CD14-positive monocyte (primary cell): ENCODE results near the gene TRIM65. TPM values are rescaled to one million over a fixed set of nuclear protein-coding genes. Genes with fewer than 3 reads are reported as not detected.

Experiments used
- DNase-seq, 3 donors: peaks; one replicate each; pipeline ENCODE4 v3.0.0-alpha.2; 2011 to 2022
- H2AFZ ChIP-seq: 2 replicates; pipeline ENCODE4 v1.6.0; 2012; ENCODE audit warnings: mild to moderate bottlenecking, low read depth, low read length, inconsistent platforms; ENCODE audit not compliant: insufficient read depth, poor library complexity, severe bottlenecking
- H3K27ac ChIP-seq, 2 donors: 1 replicate in 1 of 2; 2 replicates in 1 of 2; pipeline ENCODE4 v1.5.1; 2012 to 2013; ENCODE audit warnings: low read length in 2 of 2, control low read depth in 1 of 2, inconsistent platforms in 1 of 2, low read depth in 1 of 2, mild to moderate bottlenecking in 1 of 2
- H3K27me3 ChIP-seq, 2 donors: one replicate each; pipeline versions ENCODE4 v1.6.0 to v1.6.1; 2011 to 2013; ENCODE audit warnings: low read length in 2 of 2; ENCODE audit not compliant: control insufficient read depth in 2 of 2, insufficient read depth in 2 of 2
- H3K36me3 ChIP-seq, 2 donors: replicated peaks in 1 of 2; 1 replicate in 1 of 2; 2 replicates in 1 of 2; pipeline versions ENCODE4 v1.5.1 to v1.6.1; 2012 to 2013; ENCODE audit warnings: low read length in 2 of 2, control low read depth in 1 of 2, inconsistent platforms in 1 of 2, mild to moderate bottlenecking in 1 of 2; ENCODE audit not compliant: insufficient read depth in 2 of 2, control insufficient read depth in 1 of 2
- H3K4me1 ChIP-seq, 2 donors: 1 replicate in 1 of 2; 2 replicates in 1 of 2; pipeline versions ENCODE4 v1.5.1 to v1.6.1; 2012 to 2013; ENCODE audit warnings: low read length in 2 of 2, control low read depth in 1 of 2, inconsistent platforms in 1 of 2, mild to moderate bottlenecking in 1 of 2, moderate library complexity in 1 of 2; ENCODE audit not compliant: insufficient read depth in 2 of 2, control insufficient read depth in 1 of 2
- H3K4me2 ChIP-seq: replicated peaks from 2 replicates; pipeline ENCODE3; 2012; ENCODE audit warnings: low read length, moderate library complexity, mild to moderate bottlenecking; ENCODE audit not compliant: poor library complexity, severe bottlenecking; ENCODE audit errors: extremely low read depth
- H3K4me3 ChIP-seq, 3 experiments: fragments of 200-600 bp in 1 of 3; sonication (generic) in 1 of 3; replicated peaks in 1 of 3; 1 replicate in 2 of 3; 2 replicates in 1 of 3; pipeline ENCODE4 v1.5.1; 2011 to 2013; ENCODE audit warnings: low read length in 3 of 3, mild to moderate bottlenecking in 3 of 3, control low read depth in 2 of 3, low read depth in 2 of 3, inconsistent platforms in 1 of 3, moderate library complexity in 1 of 3
- H3K79me2 ChIP-seq: 2 replicates; pipeline ENCODE4 v1.6.0; 2012; ENCODE audit warnings: mild to moderate bottlenecking, control low read depth, inconsistent platforms, low read length, moderate library complexity; ENCODE audit not compliant: insufficient read depth
- H3K9ac ChIP-seq: 2 replicates; pipeline ENCODE4 v1.6.0; 2017; ENCODE audit warnings: low read length, mild to moderate bottlenecking; ENCODE audit not compliant: insufficient read depth, poor library complexity, severe bottlenecking
- H3K9me3 ChIP-seq, 2 donors: replicated peaks in 1 of 2; 1 replicate in 1 of 2; 2 replicates in 1 of 2; pipeline versions ENCODE4 v1.5.1 to v1.6.1; 2012 to 2013; ENCODE audit warnings: low read length in 2 of 2, control low read depth in 1 of 2; ENCODE audit not compliant: control insufficient read depth in 1 of 2, insufficient read depth in 1 of 2
- H4K20me1 ChIP-seq: 2 replicates; pipeline ENCODE4 v1.6.0; 2012; ENCODE audit warnings: mild to moderate bottlenecking, low read length, control low read depth, moderate library complexity; ENCODE audit not compliant: insufficient read depth
- H3K27ac Mint-ChIP-seq, 7 donors: one replicate each; pipeline ENCODE4 v1.8.0; 2020; ENCODE audit warnings: mild to moderate bottlenecking in 7 of 7, mixed read lengths in 7 of 7, moderate library complexity in 6 of 7, inconsistent platforms in 2 of 7
- H3K27me3 Mint-ChIP-seq, 3 donors: one replicate each; pipeline ENCODE4 v1.8.0; 2021 to 2022; ENCODE audit warnings: low read depth in 3 of 3, mild to moderate bottlenecking in 3 of 3, mixed read lengths in 3 of 3, moderate library complexity in 3 of 3, inconsistent platforms in 1 of 3
- H3K36me3 Mint-ChIP-seq, 2 donors: one replicate each; pipeline ENCODE4 v1.8.0; 2020; ENCODE audit warnings: mixed read lengths in 2 of 2, inconsistent platforms in 1 of 2, mild to moderate bottlenecking in 1 of 2
- H3K4me1 Mint-ChIP-seq: one replicate; pipeline ENCODE4 v1.8.0; 2020; ENCODE audit warnings: mild to moderate bottlenecking, mixed read lengths
- H3K4me3 Mint-ChIP-seq, 2 donors: one replicate each; pipeline ENCODE4 v1.8.0; 2020; ENCODE audit warnings: mild to moderate bottlenecking in 2 of 2, mixed read lengths in 2 of 2, moderate library complexity in 1 of 2
- H3K9me3 Mint-ChIP-seq, 7 donors: one replicate each; pipeline ENCODE4 v1.8.0; 2020 to 2022; ENCODE audit warnings: mixed read lengths in 7 of 7, mild to moderate bottlenecking in 6 of 7, moderate library complexity in 6 of 7, inconsistent platforms in 2 of 7
- WGBS: methylation state at CpG from one replicate; pipeline ENCODE4 v1.1.5; 2013; ENCODE audit warnings: missing lambda C conversion rate; ENCODE audit not compliant: insufficient coverage; 5-methylcytosine and 5-hydroxymethylcytosine counted together
- intact Hi-C, 2 donors: fragments of 100-400 bp; cut with micrococcal nuclease; formaldehyde crosslinking; loops; one replicate each; pipeline versions ENCODE4 v1.15.0 to v1.15.1; 2023
- polyA plus RNA-seq, 3 donors: library from polyadenylated mRNA; depleted of rRNA in 1 of 3; unstranded in 2 of 3; stranded (reverse) in 1 of 3; fragments of 300-500 nt in 2 of 3; fragments of >200 nt in 1 of 3; fragmentation: Illumina TruSeq in 2 of 3; gene quantifications; 1 replicate in 2 of 3; 2 replicates in 1 of 3; pipeline ENCODE4 v1.2.3, GENCODE V29; 2012 to 2021
- TF ChIP-seq, protein P1 (sequence below): fragments of 200-600 bp; IDR thresholded peaks from one replicate; pipeline ENCODE4 v1.8.0; 2022; ENCODE audit warnings: antibody characterized with exemption, mild to moderate bottlenecking

The TRIM65 gene
- polyA plus RNA-seq, 3 donors, result 5.6 to 10.4 (median 5.9) TPM

DNA sequence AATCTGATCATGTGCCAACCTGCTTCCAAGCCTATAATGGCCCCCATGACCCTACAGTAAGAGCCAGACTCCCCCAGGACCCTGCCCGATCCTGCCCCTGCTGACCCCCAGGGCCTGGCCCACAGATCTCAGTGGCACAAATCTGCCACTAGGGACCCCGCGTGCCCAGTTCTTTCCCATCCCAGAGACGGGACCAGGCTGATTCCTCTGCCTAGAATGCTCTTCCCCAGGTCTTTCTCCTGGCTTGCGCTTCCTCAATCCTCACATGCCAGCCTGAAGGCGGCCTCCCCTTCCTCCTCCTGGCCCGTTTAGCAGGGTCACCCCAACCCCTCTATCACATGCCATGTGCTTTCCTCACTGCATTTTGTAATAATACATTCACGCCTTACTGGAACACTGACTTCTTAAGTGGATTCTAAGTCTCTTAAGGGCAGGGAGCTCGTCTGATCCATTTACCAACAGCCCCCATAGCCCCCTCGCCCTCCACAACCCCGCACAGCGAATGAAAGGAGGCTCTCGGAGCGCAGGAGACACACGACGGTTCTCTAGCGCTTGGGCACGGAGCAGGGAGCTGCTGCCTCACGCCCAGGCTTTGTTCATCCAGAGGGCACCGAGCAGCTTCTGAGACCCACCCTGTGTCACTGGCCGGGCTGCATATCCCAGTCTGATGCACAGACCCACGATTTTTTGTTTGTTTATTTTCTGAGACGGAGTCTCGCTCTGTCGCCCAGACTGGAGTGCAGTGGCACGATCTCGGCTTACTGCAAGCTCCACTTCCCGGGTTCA, 1.2 kb downstream of the TRIM65 start:
- peaks cover 0 to 5% (median 2%) of the 10 kb centered on the region in 3 donors for H3K27me3 Mint-ChIP-seq
- peak in 2 of 3 donors; percentile 30 to 39 for DNase-seq
- peak overlapping the region; percentile 79 for H2AFZ ChIP-seq
- peak overlapping the region; percentile 55 to 82 (median 80) for H3K4me3 ChIP-seq
- peak overlapping the region in 1 of 2 donors; percentile 79 for H3K27ac ChIP-seq
- intact Hi-C loops, result loop anchor here in 1 of 2 donors (5.0 kb wide), 1 partner anchor 38 kb away; the partner anchor contains the start of gene WBP2
- H3K4me3 Mint-ChIP-seq, result peak overlapping the region; percentile 80 to 90
- peak overlapping the region; percentile 77 for H3K9ac ChIP-seq
- H3K36me3 Mint-ChIP-seq, result peaks cover 31 to 51% of the 10 kb centered on the region in 2 donors
- H3K9me3 ChIP-seq, result no peaks in the 10 kb centered on the region
- H3K4me1 Mint-ChIP-seq, result peaks cover 22% of the 10 kb centered on the region
- peak overlapping the region; percentile 79 to 95 (median 91) for H3K27ac Mint-ChIP-seq
- WGBS, result 32% methylated on average over 23 of the region's 28 CpGs
- peaks cover 23% of the 10 kb centered on the region for H4K20me1 ChIP-seq
- peaks cover 35 to 44% of the 10 kb centered on the region in 2 donors for H3K36me3 ChIP-seq
- peaks cover 18 to 23% of the 10 kb centered on the region in 2 donors for H3K4me1 ChIP-seq
- peak overlapping the region; percentile 75 for H3K4me2 ChIP-seq
- H3K79me2 ChIP-seq, result peaks cover 17% of the 10 kb centered on the region
- H3K27me3 ChIP-seq, result no peaks in the 10 kb centered on the region
- TF ChIP-seq, protein P1, sequence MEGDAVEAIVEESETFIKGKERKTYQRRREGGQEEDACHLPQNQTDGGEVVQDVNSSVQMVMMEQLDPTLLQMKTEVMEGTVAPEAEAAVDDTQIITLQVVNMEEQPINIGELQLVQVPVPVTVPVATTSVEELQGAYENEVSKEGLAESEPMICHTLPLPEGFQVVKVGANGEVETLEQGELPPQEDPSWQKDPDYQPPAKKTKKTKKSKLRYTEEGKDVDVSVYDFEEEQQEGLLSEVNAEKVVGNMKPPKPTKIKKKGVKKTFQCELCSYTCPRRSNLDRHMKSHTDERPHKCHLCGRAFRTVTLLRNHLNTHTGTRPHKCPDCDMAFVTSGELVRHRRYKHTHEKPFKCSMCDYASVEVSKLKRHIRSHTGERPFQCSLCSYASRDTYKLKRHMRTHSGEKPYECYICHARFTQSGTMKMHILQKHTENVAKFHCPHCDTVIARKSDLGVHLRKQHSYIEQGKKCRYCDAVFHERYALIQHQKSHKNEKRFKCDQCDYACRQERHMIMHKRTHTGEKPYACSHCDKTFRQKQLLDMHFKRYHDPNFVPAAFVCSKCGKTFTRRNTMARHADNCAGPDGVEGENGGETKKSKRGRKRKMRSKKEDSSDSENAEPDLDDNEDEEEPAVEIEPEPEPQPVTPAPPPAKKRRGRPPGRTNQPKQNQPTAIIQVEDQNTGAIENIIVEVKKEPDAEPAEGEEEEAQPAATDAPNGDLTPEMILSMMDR, result no peak
- H3K9me3 Mint-ChIP-seq, result peaks cover 0 to 2% (median 0%) of the 10 kb centered on the region in 7 donors

DNA sequence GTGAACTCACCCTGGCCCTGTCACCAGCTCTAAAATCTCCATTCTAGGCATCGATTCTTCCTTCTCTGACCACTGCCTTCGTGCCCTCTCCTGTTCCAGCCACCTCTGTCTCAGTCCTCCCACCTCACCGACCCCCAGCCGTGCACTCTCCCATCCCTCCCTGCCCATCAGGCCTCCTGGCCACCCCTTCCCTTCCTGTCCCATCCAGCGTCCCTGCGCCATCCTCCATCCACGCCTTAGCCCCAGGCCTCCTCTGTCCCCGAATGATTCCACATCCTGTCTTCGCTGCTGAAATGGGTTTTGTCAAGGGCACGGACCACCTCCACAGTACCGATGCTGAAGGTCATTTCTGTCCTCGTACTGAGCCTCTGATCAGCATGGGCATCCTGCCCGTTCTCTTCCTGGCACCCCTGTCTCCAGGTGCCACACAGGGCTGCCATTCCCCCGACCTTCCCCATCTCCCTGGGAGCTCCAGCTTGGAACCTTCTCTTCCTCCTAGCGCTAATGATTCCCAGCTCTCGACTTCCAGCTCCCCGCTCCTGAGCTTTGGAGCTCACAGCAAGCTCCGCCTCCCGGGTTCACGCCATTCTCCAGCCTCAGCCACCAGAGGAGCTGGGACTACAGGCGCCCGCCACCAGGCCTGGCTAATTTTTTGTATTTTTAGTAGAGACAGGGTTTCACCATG, 2.6 kb downstream of the TRIM65 start:
- Mint-ChIP-seq H3K27me3 (peaks cover 0 to 3% (median 2%) of the 10 kb centered on the region in 3 donors), H3K36me3 (peaks cover 28 to 46% of the 10 kb centered on the region in 2 donors), H3K4me3 (no peak overlapping the region), H3K9me3 (peaks cover 0 to 2% (median 0%) of the 10 kb centered on the region in 7 donors), H3K27ac (peak overlapping the region in 1 of 7 donors; percentile 59), H3K4me1 (peaks cover 22% of the 10 kb centered on the region)
- Histone ChIP-seq H3K9me3 (no peaks in the 10 kb centered on the region), H3K79me2 (peaks cover 17% of the 10 kb centered on the region), H3K4me2 (no peak overlapping the region), H4K20me1 (peaks cover 23% of the 10 kb centered on the region), H3K9ac (no peak overlapping the region), H3K4me1 (peaks cover 18 to 23% of the 10 kb centered on the region in 2 donors), H3K27me3 (no peaks in the 10 kb centered on the region), H2AFZ (no peak overlapping the region), H3K36me3 (peaks cover 26 to 44% of the 10 kb centered on the region in 2 donors), H3K4me3 (no peak overlapping the region), H3K27ac (no peak overlapping the region)
- intact Hi-C loops, result no loop called here
- 94% methylated on average over 18 of the region's 22 CpGs for whole genome bisulfite sequencing
- TF ChIP-seq, protein P1, result no peak
- no peak for DNase-seq
